ENCODE measurements around the gene KRTAP5-9.
"Not testable (repeated sequence)": the region's sequence is repeated elsewhere in the genome, so short reads cannot be mapped to it uniquely, and the experiment has no call there.

The KRTAP5-9 gene

DNA sequence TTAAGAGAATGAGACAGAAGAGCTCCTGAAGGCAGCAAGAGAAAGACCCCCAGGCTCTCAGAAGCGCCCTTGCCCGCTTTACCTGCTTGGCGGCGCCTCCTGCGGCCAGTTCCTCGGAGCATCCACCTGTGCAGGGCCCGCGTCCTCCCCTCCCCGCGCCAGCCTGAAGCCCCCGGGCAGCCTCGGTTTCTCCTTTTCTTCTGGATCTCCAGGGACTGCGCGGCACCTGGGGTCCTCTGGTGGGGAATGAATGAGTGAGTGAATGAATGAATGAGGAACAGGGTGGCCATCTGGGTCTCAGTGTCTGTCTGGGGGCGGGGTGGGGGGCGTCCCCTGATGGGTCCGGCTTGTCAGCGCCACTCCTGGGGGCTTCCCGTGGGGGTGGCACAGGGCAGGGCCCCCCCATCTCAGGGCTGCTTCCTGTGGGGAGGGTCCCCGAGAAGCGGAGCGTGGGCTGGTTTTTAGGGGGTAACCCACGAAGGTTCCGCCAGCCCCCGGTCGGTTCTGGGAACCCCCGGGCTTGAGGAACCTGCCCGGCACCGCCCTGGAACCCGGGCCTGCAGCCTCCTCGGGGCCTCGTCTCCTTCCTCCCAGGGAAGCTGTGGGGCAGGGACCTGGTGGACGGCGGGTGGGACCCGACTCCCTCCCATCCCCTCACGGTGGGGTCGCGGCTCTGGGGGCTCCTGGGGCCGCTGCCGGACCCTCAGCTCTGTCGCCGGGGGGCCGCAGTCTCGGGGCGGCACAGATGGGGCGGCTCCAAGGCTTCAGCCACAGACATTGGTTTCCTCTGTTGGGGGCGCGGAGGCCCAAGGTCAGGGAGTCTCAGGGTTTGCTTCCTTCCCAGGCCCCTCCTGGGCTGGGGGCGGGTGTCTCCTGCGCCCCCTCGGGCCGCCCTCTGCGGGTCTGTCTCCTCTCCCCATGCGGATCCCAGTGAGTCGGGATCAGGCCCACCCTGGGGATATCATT lies 29.4 kb upstream of the KRTAP5-9 start:
- H3K36me3 ChIP-seq (ENCODE audit: control insufficient read depth, low read depth, low read length): no peaks in the 10 kb centered on the region
- H3K4me3 ChIP-seq (ENCODE audit: low read length): no peak overlapping the region
- H3K27ac ChIP-seq (ENCODE audit: low read length): no peak overlapping the region
- no peak overlapping the region for H3K9ac ChIP-seq (ENCODE audit: low read length)
- H3K9me3 ChIP-seq (ENCODE audit: control insufficient read depth, low read depth, low read length): no peaks in the 10 kb centered on the region
- no peaks in the 10 kb centered on the region for H3K4me1 ChIP-seq (ENCODE audit: control insufficient read depth, low read depth, low read length)
- no peaks in the 10 kb centered on the region for H3K27me3 ChIP-seq (ENCODE audit: control insufficient read depth, insufficient read depth, low read length)

DNA sequence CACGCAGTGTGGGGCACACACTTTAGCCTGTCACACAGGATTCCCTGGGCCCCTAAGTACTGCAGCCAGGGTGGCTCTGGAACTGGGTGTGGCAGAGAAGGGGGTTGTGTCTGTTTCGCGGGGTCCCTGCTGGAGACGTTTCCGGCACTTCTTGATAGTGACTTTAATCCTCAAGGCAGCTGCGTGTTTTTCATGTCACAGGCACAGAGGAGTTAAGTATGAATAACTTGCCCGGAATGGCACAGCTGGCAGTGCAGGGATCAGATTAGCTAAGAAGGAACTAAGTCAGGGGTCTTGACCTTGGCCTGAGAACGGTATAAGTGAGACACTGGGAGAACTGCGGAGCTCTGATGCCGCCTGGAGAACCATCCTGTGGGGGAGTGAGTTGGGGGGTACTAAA lies 28.7 kb upstream of the KRTAP5-9 start:
- Histone ChIP-seq H3K9ac (ENCODE audit: low read length) (no peak overlapping the region), H3K4me1 (ENCODE audit: control insufficient read depth, low read depth, low read length) (no peaks in the 10 kb centered on the region), H3K27ac (ENCODE audit: low read length) (no peak overlapping the region), H3K4me3 (ENCODE audit: low read length) (no peak overlapping the region), H3K9me3 (ENCODE audit: control insufficient read depth, low read depth, low read length) (no peaks in the 10 kb centered on the region), H3K36me3 (ENCODE audit: control insufficient read depth, low read depth, low read length) (no peaks in the 10 kb centered on the region), H3K27me3 (ENCODE audit: control insufficient read depth, insufficient read depth, low read length) (no peaks in the 10 kb centered on the region)

DNA sequence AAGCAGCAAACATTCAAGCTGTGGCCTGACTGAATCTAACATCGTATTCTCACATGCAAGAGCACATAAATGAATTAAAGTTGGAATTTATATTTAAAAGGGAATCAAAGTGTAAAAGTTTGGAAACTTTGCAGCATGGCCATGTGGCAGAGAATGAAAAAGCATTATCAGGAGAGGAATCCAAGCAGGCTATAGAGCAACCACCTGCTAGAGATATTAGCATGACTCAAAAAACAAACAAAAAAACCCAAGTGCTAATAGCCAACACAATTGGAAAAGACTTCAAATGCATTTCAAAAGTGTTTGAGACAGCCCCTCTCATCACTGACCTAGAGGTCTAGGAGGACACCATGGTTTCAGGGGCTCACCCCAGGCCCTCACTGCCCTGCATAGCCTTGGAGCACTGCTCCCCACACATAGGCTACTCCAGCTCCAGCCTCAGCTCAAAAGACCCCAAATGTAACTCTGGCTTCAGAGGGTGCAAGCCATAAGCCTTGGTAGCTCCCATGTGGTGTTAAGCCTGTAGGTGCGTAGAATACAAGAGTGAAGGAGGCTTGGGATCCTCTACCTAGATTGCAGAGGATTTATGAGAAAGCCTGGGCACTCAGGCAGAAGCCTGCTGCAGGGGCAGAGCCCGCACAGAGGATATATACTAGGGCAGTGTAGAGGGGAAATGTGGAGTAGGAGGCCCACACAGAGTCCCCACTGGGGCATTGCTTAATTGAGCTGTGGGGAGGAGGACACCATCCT lies 22.9 kb upstream of the KRTAP5-9 start:
- no peak overlapping the region for H3K9ac ChIP-seq (ENCODE audit: low read length)
- no peaks in the 10 kb centered on the region for H3K36me3 ChIP-seq (ENCODE audit: control insufficient read depth, low read depth, low read length)
- H3K27me3 ChIP-seq (ENCODE audit: control insufficient read depth, insufficient read depth, low read length): no peaks in the 10 kb centered on the region
- no peaks in the 10 kb centered on the region for H3K9me3 ChIP-seq (ENCODE audit: control insufficient read depth, low read depth, low read length)
- no peak overlapping the region for H3K4me3 ChIP-seq (ENCODE audit: low read length)
- H3K4me1 ChIP-seq (ENCODE audit: control insufficient read depth, low read depth, low read length): no peaks in the 10 kb centered on the region
- H3K27ac ChIP-seq (ENCODE audit: low read length): no peak overlapping the region

DNA sequence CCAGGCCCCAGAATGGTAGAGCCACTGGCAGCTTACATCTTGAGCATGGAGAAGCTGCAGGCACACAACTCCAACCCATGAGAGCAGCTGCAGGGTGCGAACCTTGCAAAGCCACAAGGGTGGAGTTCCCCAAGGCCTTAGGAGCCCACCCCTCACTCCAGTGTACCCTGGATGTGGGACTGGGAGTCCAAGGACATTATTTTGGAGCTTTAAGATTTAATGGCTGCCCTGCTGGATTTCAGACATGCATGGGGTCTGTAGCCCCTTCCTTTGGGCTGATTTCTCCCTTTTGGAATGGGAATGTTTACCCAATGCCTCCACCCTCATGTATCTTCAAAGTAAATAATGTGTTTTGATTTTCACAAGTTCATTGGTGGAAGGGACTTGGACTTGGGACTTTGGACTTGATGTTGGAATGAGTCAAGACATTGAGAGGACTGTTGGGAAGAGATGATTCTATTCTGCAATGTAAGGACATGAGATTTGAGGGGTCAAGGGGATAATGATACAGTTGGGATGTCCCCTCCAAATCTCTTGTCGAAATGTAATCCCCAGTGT lies 22.2 kb upstream of the KRTAP5-9 start:
- Histone ChIP-seq H3K36me3 (ENCODE audit: control insufficient read depth, low read depth, low read length) (no peaks in the 10 kb centered on the region), H3K4me1 (ENCODE audit: control insufficient read depth, low read depth, low read length) (no peaks in the 10 kb centered on the region), H3K4me3 (ENCODE audit: low read length) (no peak overlapping the region), H3K27me3 (ENCODE audit: control insufficient read depth, insufficient read depth, low read length) (no peaks in the 10 kb centered on the region), H3K27ac (ENCODE audit: low read length) (no peak overlapping the region), H3K9ac (ENCODE audit: low read length) (no peak overlapping the region), H3K9me3 (ENCODE audit: control insufficient read depth, low read depth, low read length) (no peaks in the 10 kb centered on the region)

DNA sequence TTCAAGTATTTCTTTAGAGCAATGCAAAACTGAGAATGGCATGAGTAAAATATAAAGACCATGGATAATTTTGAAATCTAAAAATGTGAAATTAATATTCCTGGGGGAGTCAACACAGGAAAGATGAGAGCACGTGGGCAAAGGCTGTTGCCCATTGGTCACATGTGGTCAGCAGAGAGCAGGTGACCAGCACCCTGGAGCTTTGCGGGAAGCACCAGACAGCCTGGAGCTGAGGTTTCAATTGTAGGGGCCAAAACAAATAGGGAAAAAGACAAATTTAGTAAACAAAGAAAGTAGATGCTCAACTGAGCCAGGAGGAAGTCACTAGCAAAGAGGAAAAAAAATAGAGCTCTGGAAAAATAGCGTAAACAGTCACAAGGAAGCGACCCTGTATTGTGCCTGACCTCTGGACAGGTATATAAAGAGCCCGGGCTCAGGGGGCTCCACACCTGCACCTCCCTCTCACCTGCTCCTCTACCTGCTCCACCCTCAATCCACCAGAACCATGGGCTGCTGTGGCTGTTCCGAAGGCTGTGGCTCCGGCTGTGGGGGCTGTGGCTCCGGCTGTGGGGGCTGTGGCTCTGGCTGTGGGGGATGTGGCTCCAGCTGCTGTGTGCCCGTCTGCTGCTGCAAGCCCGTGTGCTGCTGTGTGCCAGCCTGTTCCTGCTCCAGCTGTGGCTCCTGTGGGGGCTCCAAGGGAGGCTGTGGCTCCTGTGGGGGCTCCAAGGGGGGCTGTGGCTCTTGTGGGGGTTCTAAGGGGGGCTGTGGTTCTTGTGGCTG lies 21.2 kb upstream of the KRTAP5-9 start, which contains the start of gene KRTAP5-7:
Gene KRTAP5-7 (plus strand): TSS at position 472 of the 780 bp plus-strand sequence. CDS start 34 bp downstream, at position 506.
- not testable (repeated sequence) for H3K36me3 ChIP-seq (ENCODE audit: control insufficient read depth, low read depth, low read length)

DNA sequence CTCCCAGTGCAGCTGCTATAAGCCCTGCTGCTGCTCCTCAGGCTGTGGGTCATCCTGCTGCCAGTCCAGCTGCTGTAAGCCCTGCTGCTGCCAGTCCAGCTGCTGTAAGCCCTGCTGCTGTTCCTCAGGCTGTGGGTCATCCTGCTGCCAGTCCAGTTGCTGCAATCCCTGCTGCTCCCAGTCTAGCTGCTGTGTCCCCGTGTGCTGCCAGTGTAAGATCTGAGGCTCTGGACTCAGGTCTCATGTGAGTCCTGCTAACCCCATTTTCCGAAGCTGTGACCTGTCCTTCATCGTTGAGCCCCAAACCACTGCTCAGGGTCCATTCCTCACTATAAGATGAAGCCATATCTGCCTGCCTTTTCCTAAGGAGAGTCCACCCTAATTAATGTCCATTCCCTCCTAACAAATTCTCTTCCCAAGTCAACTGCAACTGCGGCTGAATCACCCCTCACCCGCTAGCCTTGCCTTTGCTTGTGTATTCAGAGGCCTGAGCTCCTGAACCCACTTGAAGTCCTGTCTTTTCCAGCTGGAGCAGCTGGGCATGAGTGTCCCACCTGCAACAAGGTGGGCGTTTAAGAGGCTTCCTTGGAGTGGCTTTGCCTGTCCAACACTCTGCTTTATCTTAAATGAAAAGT lies 20.5 kb upstream of the KRTAP5-9 start:
- H3K4me1 ChIP-seq (ENCODE audit: control insufficient read depth, low read depth, low read length): no peaks in the 10 kb centered on the region
- H3K27me3 ChIP-seq (ENCODE audit: control insufficient read depth, insufficient read depth, low read length): no peaks in the 10 kb centered on the region
- no peak overlapping the region for H3K9ac ChIP-seq (ENCODE audit: low read length)
- no peak overlapping the region for H3K27ac ChIP-seq (ENCODE audit: low read length)
- H3K4me3 ChIP-seq (ENCODE audit: low read length): no peak overlapping the region
- no peaks in the 10 kb centered on the region for H3K36me3 ChIP-seq (ENCODE audit: control insufficient read depth, low read depth, low read length)
- H3K9me3 ChIP-seq (ENCODE audit: control insufficient read depth, low read depth, low read length): no peaks in the 10 kb centered on the region

More for the DNA sequence above, 21.2 kb upstream of the KRTAP5-9 start, which contains the start of gene KRTAP5-7:
- H3K27ac ChIP-seq (ENCODE audit: low read length); H3K4me1 ChIP-seq (ENCODE audit: control insufficient read depth, low read depth, low read length); H3K4me3 ChIP-seq (ENCODE audit: low read length); H3K9me3 ChIP-seq (ENCODE audit: control insufficient read depth, low read depth, low read length); H3K27me3 ChIP-seq (ENCODE audit: control insufficient read depth, insufficient read depth, low read length); H3K9ac ChIP-seq (ENCODE audit: low read length): not testable (repeated sequence)

DNA sequence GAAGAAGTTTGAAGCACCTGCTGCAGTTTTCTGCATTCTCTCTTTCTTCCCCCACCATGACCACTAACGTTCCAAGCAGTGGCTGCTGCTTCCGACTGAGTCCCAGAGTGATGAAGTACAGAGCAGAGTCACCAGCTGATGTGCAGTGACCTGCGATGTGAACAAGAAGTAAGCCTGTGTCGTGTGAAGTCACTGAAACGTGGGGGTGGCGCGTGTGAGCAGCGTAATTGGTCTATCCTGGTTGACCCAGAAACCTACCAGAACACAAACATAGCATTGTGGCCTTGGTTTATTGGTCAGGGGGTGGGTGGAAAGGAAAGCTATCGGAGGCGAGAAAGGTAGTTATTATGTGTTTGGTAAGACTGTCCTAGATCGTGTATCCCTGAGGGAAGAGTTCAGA lies 17.6 kb upstream of the KRTAP5-9 start:
- H3K27me3 ChIP-seq (ENCODE audit: control insufficient read depth, insufficient read depth, low read length): no peaks in the 10 kb centered on the region
- no peak overlapping the region for H3K27ac ChIP-seq (ENCODE audit: low read length)
- no peaks in the 10 kb centered on the region for H3K4me1 ChIP-seq (ENCODE audit: control insufficient read depth, low read depth, low read length)
- no peak overlapping the region for H3K9ac ChIP-seq (ENCODE audit: low read length)
- no peaks in the 10 kb centered on the region for H3K36me3 ChIP-seq (ENCODE audit: control insufficient read depth, low read depth, low read length)
- no peak overlapping the region for H3K4me3 ChIP-seq (ENCODE audit: low read length)
- no peaks in the 10 kb centered on the region for H3K9me3 ChIP-seq (ENCODE audit: control insufficient read depth, low read depth, low read length)

DNA sequence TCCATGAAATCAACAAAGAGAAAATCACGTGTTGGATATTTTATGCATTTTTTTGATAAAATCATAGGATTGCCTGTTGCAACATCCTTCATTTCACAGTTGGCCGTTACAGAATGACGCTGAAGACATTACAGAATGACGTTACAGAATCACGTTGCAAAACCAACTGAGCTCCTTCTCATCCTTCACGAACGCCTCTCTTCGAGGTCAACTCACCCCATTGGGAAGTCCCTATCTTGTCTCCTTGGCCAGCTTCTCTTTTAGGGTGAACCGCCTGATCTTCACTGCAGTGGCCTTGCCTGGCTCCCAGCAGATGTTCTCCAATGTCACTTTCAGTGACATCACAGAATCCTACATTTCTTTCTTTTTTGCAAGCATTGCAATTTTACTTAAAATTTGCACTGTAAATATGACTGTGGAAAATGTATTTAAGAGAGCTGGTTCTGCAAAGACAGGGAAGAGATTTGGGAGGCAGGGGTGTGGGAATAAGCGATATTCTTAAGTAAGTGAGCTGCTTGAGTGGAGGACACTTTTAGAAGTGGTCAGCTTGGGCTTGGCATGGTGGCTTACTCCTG lies 16.1 kb upstream of the KRTAP5-9 start:
- H3K4me1 ChIP-seq (ENCODE audit: control insufficient read depth, low read depth, low read length): no peaks in the 10 kb centered on the region
- no peak overlapping the region for H3K27ac ChIP-seq (ENCODE audit: low read length)

DNA sequence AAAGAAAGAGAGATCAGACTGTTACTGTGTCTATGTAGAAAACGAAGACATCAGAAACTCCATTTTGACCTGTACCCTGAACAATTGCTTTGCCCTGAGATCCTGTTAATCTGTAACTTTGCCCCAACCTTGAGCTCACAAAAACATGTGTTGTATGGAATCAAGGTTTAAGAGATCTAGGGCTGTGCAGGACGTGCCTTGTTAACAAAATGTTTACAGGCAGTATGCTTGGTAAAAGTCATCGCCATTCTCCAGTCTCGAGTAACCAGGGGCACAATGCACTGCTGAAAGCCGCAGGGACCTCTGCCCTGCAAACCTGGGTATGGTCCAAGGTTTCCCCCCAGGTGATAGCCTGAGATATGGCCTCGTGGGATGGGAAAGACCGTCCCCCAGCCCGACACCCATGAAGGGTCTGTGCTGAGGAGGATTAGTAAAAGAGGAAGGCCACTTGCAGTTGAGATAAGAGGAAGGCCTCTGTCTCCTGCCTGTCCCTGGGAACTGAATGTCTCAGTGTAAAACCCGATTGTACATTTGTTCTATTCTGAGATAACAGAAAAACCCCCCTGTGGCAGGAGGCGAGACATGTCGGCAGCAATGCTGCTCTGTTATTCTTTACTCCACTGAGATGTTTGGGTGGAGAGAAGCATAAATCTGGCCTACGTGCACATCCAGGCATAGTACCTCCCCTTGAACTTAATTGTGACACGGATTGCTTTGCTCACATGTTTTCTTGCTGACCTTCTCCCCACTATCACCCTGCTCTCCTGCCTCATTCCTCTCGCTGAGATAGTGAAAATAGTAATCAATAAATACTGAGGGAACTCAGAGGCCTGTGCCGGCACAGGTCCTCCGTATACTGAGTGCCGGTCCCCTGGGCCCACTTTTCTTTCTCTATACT lies 13.3 kb upstream of the KRTAP5-9 start:
- not testable (repeated sequence) for H3K4me1 ChIP-seq (ENCODE audit: control insufficient read depth, low read depth, low read length); H3K9me3 ChIP-seq (ENCODE audit: control insufficient read depth, low read depth, low read length); H3K27me3 ChIP-seq (ENCODE audit: control insufficient read depth, insufficient read depth, low read length)

More for the DNA sequence above, 16.1 kb upstream of the KRTAP5-9 start:
- Histone ChIP-seq H3K9me3 (ENCODE audit: control insufficient read depth, low read depth, low read length) (no peaks in the 10 kb centered on the region), H3K27me3 (ENCODE audit: control insufficient read depth, insufficient read depth, low read length) (no peaks in the 10 kb centered on the region), H3K4me3 (ENCODE audit: low read length) (no peak overlapping the region), H3K36me3 (ENCODE audit: control insufficient read depth, low read depth, low read length) (no peaks in the 10 kb centered on the region), H3K9ac (ENCODE audit: low read length) (no peak overlapping the region)

DNA sequence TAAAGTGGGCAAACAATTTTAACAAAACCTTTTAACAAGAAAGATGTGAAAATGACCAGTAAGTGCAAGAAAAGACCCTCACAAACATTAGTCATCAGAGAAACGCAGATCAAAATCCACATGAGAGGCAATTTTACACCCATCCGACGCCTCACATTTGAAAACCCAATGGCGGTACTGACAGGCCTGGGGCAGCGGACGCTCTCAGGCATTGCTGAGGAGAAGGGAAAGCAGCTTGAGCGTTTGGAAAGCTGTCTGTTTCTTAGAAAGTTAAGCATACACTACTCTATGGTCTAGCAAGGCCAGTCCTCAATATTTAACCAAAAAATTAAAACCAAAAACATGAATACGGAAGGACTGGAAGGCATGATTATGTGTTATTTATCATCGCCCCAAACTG lies 12.4 kb upstream of the KRTAP5-9 start:
- no peaks in the 10 kb centered on the region for H3K4me1 ChIP-seq (ENCODE audit: control insufficient read depth, low read depth, low read length)
- H3K27me3 ChIP-seq (ENCODE audit: control insufficient read depth, insufficient read depth, low read length): no peaks in the 10 kb centered on the region
- no peak overlapping the region for H3K9ac ChIP-seq (ENCODE audit: low read length)
- H3K36me3 ChIP-seq (ENCODE audit: control insufficient read depth, low read depth, low read length): no peaks in the 10 kb centered on the region
- no peak overlapping the region for H3K27ac ChIP-seq (ENCODE audit: low read length)
- H3K9me3 ChIP-seq (ENCODE audit: control insufficient read depth, low read depth, low read length): no peaks in the 10 kb centered on the region
- no peak overlapping the region for H3K4me3 ChIP-seq (ENCODE audit: low read length)

More for the DNA sequence above, 13.3 kb upstream of the KRTAP5-9 start:
- not testable (repeated sequence) for H3K9ac ChIP-seq (ENCODE audit: low read length); H3K36me3 ChIP-seq (ENCODE audit: control insufficient read depth, low read depth, low read length); H3K27ac ChIP-seq (ENCODE audit: low read length); H3K4me3 ChIP-seq (ENCODE audit: low read length)
